Esophagus (tissue), 2 donors: ENCODE measurements around the gene TCP11. TPM values are rescaled to one million over a fixed set of nuclear protein-coding genes. Genes with fewer than 3 reads are reported as not detected.

Experiments
- H3K27ac ChIP-seq, 2 donors: one replicate each; pipeline ENCODE4 v1.5.1; 2013; ENCODE audit warnings: low read depth in 2 of 2, mild to moderate bottlenecking in 2 of 2, inconsistent platforms in 1 of 2, low read length in 1 of 2, moderate library complexity in 1 of 2
- H3K27me3 ChIP-seq, 2 donors: one replicate each; pipeline ENCODE4 v1.6.1; 2013; ENCODE audit warnings: low read length in 2 of 2, control low read depth in 1 of 2, mild to moderate bottlenecking in 1 of 2; ENCODE audit not compliant: insufficient read depth in 2 of 2, control insufficient read depth in 1 of 2
- H3K36me3 ChIP-seq, 2 donors: one replicate each; pipeline ENCODE4 v1.6.1; 2013; ENCODE audit warnings: low read length in 1 of 2; ENCODE audit not compliant: control insufficient read depth in 2 of 2, insufficient read depth in 2 of 2
- H3K4me1 ChIP-seq, 2 donors: one replicate each; pipeline ENCODE4 v1.6.1; 2013; ENCODE audit warnings: low read length in 1 of 2; ENCODE audit not compliant: control insufficient read depth in 2 of 2, insufficient read depth in 2 of 2
- H3K4me3 ChIP-seq, 2 donors: one replicate each; pipeline ENCODE4 v1.5.1; 2013; ENCODE audit warnings: low read length in 2 of 2, mild to moderate bottlenecking in 2 of 2, low read depth in 1 of 2, moderate library complexity in 1 of 2
- H3K9me3 ChIP-seq, 2 donors: one replicate each; pipeline ENCODE4 v1.6.1; 2013; ENCODE audit warnings: mild to moderate bottlenecking in 2 of 2, low read depth in 1 of 2, low read length in 1 of 2, moderate library complexity in 1 of 2; ENCODE audit not compliant: control insufficient read depth in 2 of 2, insufficient read depth in 1 of 2
- WGBS, 2 donors: extraction: QIAGEN DNeasy Blood & Tissue Kit; methylation state at CpG; one replicate each; pipeline ENCODE4 v1.1.7; 2013; 5-methylcytosine and 5-hydroxymethylcytosine counted together
- polyA plus RNA-seq, 2 donors: library from polyadenylated mRNA; stranded (reverse); fragments of 200-250 nt; gene quantifications; one replicate each; pipeline ENCODE4 v1.2.3, GENCODE V29; 2013
- donor health status: healthy with polysubstance abuse.
- donor health status: Bipolar disorder and iron deficiency.

Gene TCP11
- polyA plus RNA-seq, 2 donors, result 0.02 TPM; not detected in 1

- no peak overlapping the region for H3K27ac ChIP-seq
- no peaks in the 10 kb centered on the region for H3K27me3 ChIP-seq
- 65 to 85% methylated on average over 13 of the region's 13 CpGs for WGBS, 2 donors
- H3K4me1 ChIP-seq, result peaks cover 2 to 13% of the 10 kb centered on the region in 2 donors
- H3K4me3 ChIP-seq, result no peak overlapping the region
- peaks cover 6 to 52% of the 10 kb centered on the region in 2 donors for H3K36me3 ChIP-seq
- no peaks in the 10 kb centered on the region for H3K9me3 ChIP-seq
These were observed 61.0 kb downstream of the TCP11 start for GRCh38 chr6:35080016-35080680.

- WGBS, 2 donors, result 92 to 94% methylated on average over 23 of the region's 23 CpGs
- H3K9me3 ChIP-seq, result no peaks in the 10 kb centered on the region
- no peak overlapping the region for H3K4me3 ChIP-seq
- no peaks in the 10 kb centered on the region for H3K27me3 ChIP-seq
- peaks cover 6 to 49% of the 10 kb centered on the region in 2 donors for H3K36me3 ChIP-seq
- H3K4me1 ChIP-seq, result peaks cover 2 to 13% of the 10 kb centered on the region in 2 donors
- H3K27ac ChIP-seq, result no peak overlapping the region
These were observed 61.7 kb downstream of the TCP11 start for GRCh38 chr6:35079311-35080000.

- Histone ChIP-seq H3K4me3 (no peak overlapping the region), H3K27ac (no peak overlapping the region), H3K4me1 (peaks cover 2 to 13% of the 10 kb centered on the region in 2 donors), H3K27me3 (no peaks in the 10 kb centered on the region), H3K36me3 (peaks cover 6 to 48% of the 10 kb centered on the region in 2 donors), H3K9me3 (no peaks in the 10 kb centered on the region)
- 93 to 96% methylated on average over 11 of the region's 11 CpGs for WGBS, 2 donors
These were observed 62.2 kb downstream of the TCP11 start for GRCh38 chr6:35078896-35079295.

- H3K4me1 ChIP-seq, result peaks cover 2 to 13% of the 10 kb centered on the region in 2 donors
- WGBS, 2 donors, result 95 to 97% methylated on average over 20 of the region's 20 CpGs
- H3K27ac ChIP-seq, result no peak overlapping the region
- peaks cover 6 to 46% of the 10 kb centered on the region in 2 donors for H3K36me3 ChIP-seq
- no peak overlapping the region for H3K4me3 ChIP-seq
- H3K27me3 ChIP-seq, result no peaks in the 10 kb centered on the region
- no peaks in the 10 kb centered on the region for H3K9me3 ChIP-seq
These were observed 62.8 kb downstream of the TCP11 start for GRCh38 chr6:35078226-35078850.

GRCh38 chr6:35077713-35078105 is 63.4 kb downstream of the TCP11 start:
- 77 to 83% methylated on average over 11 of the region's 11 CpGs for WGBS, 2 donors
- Histone ChIP-seq H3K9me3 (no peaks in the 10 kb centered on the region), H3K4me1 (peaks cover 2 to 13% of the 10 kb centered on the region in 2 donors), H3K4me3 (no peak overlapping the region), H3K27me3 (no peaks in the 10 kb centered on the region), H3K36me3 (peaks cover 6 to 45% of the 10 kb centered on the region in 2 donors), H3K27ac (peak overlapping the region in 1 of 2 donors; percentile 21)

GRCh38 chr6:35076997-35077712 is 64.0 kb downstream of the TCP11 start:
- H3K9me3 ChIP-seq, result no peaks in the 10 kb centered on the region
- peaks cover 9 to 43% of the 10 kb centered on the region in 2 donors for H3K36me3 ChIP-seq
- H3K4me3 ChIP-seq, result no peak overlapping the region
- H3K27ac ChIP-seq, result peak overlapping the region; percentile 22 to 45
- H3K4me1 ChIP-seq, result peaks cover 2 to 13% of the 10 kb centered on the region in 2 donors
- WGBS, 2 donors, result 58 to 66% methylated on average over 17 of the region's 17 CpGs
- no peaks in the 10 kb centered on the region for H3K27me3 ChIP-seq

- Histone ChIP-seq H3K27ac (no peak overlapping the region), H3K36me3 (peaks cover 8 to 26% of the 10 kb centered on the region in 2 donors), H3K4me3 (no peak overlapping the region), H3K27me3 (no peaks in the 10 kb centered on the region), H3K9me3 (no peaks in the 10 kb centered on the region), H3K4me1 (peaks cover 0 to 2% of the 10 kb centered on the region in 2 donors)
- 93 to 95% methylated on average over 20 of the region's 20 CpGs for WGBS, 2 donors
These were observed 67.2 kb downstream of the TCP11 start for GRCh38 chr6:35073766-35074471.

- H3K36me3 ChIP-seq, result peaks cover 8 to 19% of the 10 kb centered on the region in 2 donors
- peaks cover 0 to 2% of the 10 kb centered on the region in 2 donors for H3K4me1 ChIP-seq
- no peak overlapping the region for H3K4me3 ChIP-seq
- H3K9me3 ChIP-seq, result no peaks in the 10 kb centered on the region
- 96 to 97% methylated on average over 10 of the region's 10 CpGs for WGBS, 2 donors
- H3K27ac ChIP-seq, result no peak overlapping the region
- no peaks in the 10 kb centered on the region for H3K27me3 ChIP-seq
These were observed 67.9 kb downstream of the TCP11 start for GRCh38 chr6:35073211-35073610.

GRCh38 chr6:35072698-35073055 is 68.5 kb downstream of the TCP11 start:
- peaks cover 8 to 20% of the 10 kb centered on the region in 2 donors for H3K36me3 ChIP-seq
- H3K4me3 ChIP-seq, result no peak overlapping the region
- no peaks in the 10 kb centered on the region for H3K27me3 ChIP-seq
- 90 to 95% methylated on average over 9 of the region's 9 CpGs for WGBS, 2 donors
- no peaks in the 10 kb centered on the region for H3K9me3 ChIP-seq
- no peak overlapping the region for H3K27ac ChIP-seq
- H3K4me1 ChIP-seq, result peaks cover 0 to under 1% of the 10 kb centered on the region in 2 donors
